GM19438 (cell line): ENCODE measurements around the gene RHOD.

Source experiments
- ATAC-seq: cut with Tn5 transposase; IDR thresholded peaks from one replicate; pipeline ENCODE4 v1.9.1; 2021; ENCODE audit warnings: low read depth; ENCODE audit not compliant: unreplicated experiment

RHOD gene

DNA sequence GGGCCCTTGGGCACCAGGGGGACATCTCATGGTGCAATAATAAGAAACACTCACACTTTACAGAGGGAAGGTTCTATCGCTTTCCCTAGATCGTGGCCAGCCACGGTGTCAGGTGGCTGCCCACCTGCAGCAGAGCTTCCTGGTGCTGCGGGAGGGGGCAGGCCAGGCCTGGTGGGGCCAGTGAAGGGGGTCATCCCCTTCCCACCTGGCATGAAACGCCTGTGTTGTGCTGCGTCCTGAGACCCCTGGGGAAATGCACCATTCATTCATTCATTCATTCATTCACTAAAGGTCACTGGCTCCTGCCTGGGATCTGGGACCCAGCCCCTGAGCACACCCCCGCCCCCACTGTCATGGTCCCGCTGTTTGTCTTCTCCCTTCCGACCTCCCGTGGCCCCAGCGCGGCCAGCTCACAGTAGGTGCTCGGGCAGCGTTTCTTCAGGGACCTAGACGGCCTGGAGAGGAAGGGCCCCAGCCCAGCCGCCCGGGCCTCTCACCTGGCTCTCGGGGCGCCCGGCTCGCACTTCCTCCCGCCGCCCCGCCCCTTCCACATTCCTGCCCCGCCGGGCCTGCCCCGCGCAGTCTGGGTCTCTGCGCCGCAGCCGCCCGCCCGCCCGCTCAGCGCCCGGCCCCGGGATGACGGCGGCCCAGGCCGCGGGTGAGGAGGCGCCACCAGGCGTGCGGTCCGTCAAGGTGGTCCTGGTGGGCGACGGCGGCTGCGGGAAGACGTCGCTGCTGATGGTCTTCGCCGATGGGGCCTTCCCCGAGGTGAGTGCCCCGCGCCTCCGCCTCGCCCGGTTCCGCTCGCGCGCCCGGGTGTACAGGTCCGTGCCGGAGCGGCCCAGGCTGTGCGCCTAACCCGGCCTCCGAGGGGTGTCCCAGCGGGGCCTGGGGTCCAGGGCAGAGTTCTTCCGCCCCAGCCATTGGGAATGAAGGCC, at the start of gene RHOD:
RHOD (plus strand) TSS at position 581 of the 938 bp plus-strand sequence; CDS start at position 637, 56 bp downstream.
- ATAC-seq = no peak

- no peak for ATAC-seq
Measured at GRCh38 chr11:67007126-67007525, 49.5 kb upstream of the RHOD start.

- no peak for ATAC-seq
Measured at GRCh38 chr11:67010296-67010905, 46.2 kb upstream of the RHOD start.

- no peak for ATAC-seq
Measured at GRCh38 chr11:67013511-67014045, 43.1 kb upstream of the RHOD start.

- no peak for ATAC-seq
Measured at GRCh38 chr11:67014343-67014742, 42.3 kb upstream of the RHOD start.

DNA sequence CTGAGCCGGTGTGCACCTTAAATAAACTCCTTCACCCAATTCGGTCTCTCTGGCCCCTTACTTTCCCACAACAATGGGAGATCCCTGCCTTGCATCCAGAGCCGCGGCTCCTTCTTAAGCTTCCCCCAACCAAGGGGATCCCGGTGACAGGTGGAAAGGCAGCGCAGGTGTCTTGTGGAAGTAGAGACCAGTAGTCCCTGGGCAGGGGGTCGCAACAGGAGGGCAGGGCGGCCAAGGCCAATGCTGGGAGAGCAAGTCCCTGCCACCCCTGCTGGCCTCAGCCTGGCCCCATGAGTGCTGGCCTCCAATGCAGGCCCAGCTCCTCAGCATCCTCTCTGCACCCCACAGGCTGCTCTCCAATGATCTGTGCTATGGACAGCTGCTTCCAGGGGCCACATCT, 41.6 kb upstream of the RHOD start:
- ATAC-seq = no peak

DNA sequence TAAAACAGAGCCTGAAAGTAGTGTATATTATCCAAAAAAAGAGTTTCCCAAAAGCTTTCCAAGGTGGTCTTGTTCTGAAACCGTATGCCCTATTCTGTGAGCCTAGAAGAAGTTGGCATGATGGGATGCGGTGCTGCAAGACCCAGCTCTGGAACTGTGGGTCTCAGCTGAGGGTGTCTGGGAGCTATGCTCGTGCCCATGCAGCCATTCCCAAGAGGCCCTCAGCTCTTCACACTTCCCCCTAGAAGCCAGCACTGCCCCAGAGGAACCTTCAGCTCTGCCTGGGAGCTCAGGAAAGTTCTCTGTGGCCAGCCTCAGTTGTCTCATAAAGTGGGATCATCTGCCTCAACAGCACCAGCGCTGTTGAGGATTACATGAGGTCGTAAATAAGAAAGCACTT, 40.1 kb upstream of the RHOD start:
- no peak for ATAC-seq

DNA sequence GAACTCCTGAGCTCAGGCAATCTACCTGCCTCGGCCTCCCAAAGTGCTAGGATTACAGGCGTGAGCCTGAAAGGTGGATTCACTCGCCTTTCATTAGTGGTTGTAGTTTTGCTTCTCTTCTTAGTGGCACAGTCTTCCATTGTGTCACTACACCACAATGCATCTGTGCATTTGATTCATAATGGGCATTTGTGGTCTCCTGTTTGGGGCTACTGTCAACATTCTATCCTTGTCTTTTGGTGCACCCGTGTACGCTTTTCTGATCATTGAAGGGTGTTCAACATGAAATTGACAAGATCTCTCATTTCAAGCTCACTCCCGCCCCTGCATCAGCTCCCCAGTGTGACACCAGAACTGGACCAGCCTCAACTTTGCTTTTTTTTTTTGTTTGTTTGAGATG, 35.7 kb upstream of the RHOD start:
- ATAC-seq = no peak

DNA sequence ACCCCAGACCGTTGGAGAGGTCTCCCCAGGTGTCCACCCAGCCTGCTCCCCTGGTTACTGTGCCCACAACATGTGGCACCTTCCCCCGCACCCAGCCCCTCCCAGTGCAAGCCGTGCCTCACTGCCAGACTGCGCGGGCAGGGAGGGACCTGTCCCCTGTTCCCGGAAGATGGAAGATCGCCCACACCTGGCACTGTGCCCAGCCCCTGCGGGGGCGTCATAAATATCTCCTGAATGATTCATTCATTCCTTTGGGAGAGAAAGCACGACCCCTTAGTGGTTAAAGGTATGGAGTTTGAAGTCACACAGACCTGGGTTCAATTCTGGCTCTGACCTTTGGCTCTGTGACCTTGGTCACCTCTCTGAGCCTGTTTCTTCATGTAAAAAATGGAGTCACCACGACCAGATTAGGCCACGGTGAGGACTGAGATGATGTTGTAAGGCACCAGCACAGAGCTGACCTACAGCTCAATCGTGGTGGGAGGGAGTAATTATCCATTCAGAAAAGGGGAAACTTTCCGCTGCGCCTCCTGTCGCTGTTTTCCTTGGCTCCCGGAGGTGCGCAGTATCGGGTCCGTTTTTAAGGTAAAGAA, 34.2 kb upstream of the RHOD start:
- no peak for ATAC-seq

GRCh38 chr11:67022961-67023956, 33.4 kb upstream of the RHOD start, which contains the start of gene SYT12:
SYT12 (plus strand) TSS chr11:67023134; CDS start chr11:67030145, 7,011 bp downstream.
- ATAC-seq = no peak

DNA sequence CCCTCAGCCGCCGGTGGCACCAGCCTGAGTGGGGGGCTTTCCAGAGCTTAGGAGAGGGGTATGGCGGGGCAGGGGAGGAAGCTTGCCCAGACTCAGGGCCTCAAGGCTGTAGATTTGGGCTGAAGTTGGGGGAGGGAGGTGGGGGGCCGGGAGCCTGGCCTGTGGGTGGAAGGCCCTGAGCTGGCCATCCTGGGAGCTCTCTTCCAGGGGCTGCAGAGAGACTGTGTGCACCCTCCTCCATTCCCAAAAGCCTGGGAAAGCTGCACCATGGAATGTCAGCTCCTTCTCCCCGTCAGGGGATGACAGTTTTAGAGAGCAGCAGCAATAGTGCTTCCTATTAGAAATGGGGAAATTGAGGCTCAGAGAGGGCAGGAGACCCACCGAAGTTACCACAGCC, 32.7 kb upstream of the RHOD start:
- ATAC-seq = no peak

GRCh38 chr11:67024410-67024809, 32.2 kb upstream of the RHOD start:
- ATAC-seq = no peak

DNA sequence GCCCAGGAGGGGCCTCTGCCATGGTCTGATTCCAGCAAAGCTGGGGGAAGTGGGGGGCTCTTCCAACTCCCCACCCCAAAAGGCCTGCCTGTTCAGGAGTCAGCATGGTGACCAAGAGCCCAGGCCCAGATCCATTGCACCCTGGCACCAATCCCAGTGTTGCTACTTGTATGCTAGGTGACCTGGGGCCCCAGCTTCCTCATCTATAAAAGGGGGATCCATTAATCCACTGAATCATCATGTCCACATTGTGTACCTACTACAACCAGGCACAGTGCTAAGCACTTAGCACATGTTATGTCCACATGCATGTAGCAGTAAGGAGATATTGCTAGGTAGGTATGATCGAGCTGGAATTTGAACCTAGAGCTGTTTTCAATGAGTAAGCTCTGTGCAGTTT, 31.7 kb upstream of the RHOD start:
- ATAC-seq = no peak

DNA sequence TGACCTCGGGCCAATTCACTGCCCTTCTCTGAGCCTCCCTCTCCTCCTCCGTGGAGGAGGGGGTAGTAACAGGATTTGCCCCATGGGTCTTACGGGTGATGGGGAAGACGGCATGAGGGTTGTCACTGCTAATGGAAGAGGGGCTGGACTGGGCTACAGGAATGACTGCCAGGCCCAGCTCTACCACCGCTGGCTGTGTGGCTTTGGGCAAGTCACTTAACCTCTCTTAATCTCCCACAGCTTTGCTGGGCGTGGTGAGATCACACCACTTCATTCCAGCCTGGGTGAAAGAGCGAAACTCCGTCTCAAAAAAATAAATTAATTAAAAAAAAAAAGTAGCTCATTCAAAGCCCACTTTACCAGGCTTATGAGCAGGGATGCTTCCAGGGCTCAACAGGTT, 30.9 kb upstream of the RHOD start:
- no peak for ATAC-seq

DNA sequence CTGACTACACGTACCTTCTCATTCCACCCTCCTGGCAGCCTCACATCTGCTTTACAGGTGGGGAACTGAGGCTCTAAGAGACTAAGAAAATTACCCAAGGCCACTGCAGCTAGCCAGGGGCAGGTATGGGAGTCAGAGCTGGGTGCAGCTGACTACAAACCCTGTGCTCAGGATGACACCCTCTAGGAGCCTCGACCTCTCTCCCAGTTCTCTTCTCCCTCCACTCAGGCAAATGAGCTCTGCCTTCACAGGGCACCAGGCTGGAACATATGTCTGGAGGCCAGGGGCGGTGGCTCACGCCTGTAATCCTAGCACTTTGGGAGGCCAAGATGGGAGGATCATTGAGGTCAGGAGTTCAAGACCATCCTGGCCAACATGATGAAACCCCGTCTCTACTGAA, 29.7 kb upstream of the RHOD start:
- ATAC-seq = no peak

GRCh38 chr11:67027483-67027930, 29.1 kb upstream of the RHOD start:
- no peak for ATAC-seq

DNA sequence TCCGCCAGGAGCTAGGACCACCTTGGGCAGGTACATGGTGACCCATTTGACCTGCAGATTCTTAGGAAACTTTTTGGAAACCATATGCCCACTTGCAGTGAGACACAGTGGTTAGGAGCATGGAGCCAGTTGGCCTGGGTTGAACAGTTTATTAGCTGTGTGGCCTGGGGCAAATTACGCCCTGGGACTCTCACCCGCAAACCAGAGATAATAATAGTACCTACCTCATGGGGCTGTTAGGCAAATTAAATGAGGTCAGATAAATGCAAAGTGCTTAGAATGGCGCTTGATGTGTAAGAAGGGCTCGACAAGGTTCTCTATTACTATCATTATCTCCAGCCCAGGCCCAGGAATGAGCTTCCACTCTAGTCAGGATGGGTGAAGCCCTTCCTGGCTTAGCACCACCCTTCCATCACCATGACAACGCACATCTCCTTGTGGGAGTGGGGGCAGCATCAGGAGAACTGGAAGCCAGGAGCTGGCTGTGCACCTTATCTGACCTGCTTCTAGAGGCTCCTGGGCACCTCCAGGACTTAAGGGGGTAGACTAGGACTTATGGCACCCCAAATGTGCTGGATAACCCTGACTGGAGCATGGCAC, 28.6 kb upstream of the RHOD start:
- ATAC-seq = no peak

- no peak for ATAC-seq
Measured at GRCh38 chr11:67029146-67029545, 27.5 kb upstream of the RHOD start.

DNA sequence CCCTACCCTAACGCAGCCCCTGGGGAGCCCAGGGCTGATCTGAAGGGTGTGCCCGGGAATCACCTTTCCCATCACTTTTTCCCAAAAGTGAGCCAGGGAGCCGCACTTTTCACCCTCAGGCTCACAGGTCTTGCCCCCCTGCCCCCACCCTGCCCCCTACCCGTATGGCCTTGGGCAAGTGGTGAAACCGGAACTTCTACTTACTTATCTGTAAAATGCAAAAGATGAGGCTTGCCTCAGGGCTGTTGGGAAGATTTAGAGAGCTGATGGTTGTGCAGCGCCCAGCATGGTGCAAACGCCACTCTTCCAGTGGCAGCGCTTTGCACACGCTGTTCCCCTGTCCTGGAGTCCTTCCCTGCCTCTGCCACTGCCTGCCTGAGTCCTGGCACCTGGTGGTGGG, 25.7 kb upstream of the RHOD start:
- no peak for ATAC-seq
